GM19395 (cell line): ENCODE measurements around the gene HRG.

Experiments
- ATAC-seq: cut with Tn5 transposase; IDR thresholded peaks from one replicate; pipeline ENCODE4 v1.9.1; 2021; ENCODE audit warnings: mild to moderate bottlenecking, moderate library complexity; ENCODE audit not compliant: unreplicated experiment

The HRG gene

DNA sequence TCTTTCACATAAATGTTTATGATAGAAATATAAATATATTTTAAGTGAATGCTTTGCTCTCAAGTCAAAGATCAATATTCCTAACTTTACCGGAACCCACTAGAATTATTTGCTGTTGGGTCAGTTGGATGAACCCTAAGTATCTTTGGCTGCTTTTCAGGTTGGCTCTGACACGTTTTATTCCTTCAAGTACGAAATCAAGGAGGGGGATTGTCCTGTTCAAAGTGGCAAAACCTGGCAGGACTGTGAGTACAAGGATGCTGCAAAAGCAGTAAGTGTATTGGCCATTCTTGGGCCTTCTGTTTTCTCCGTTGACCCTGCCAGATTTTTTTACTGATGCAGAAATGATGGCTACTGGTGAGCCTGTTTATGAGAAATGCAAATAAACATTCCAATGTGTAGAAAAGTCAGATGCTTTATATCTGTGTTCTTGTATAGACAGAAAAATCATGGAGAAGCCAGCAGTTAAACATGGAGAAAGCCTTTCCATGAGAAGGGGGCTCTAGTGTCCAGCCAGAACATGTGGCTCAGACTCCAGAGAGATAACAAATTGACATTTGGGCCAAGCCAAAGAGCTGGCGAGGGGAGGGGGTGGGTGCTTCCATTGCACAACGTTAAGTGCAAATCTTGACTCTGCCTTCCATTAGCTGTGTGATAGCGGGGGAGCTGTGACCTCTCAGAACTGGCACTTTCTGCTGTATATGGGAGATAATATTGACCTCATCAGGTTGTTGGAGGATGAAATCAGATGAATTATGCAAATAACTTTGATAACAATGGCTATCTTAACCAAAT, 54.3 kb downstream of the HRG start:
- ATAC-seq = no peak

DNA sequence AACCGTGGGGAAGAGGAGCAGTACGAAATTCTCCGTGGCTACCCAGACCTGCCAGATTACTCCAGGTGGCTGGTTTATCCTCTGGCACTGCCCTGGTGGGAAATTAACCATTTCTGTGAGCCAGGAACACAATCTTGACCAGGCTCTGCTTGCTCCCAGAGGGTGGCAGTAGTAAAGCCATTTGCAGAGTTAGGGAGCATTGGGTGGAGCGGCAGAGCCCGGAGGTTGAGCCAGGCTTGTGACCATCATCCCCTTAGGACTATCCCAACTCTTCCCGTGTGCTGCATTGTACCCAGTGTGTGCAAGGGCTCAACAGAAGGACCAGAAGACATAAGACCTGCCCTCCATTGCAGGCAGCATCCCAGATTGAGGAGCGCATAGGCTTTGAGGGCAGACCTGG, 56.6 kb downstream of the HRG start:
- no peak for ATAC-seq

DNA sequence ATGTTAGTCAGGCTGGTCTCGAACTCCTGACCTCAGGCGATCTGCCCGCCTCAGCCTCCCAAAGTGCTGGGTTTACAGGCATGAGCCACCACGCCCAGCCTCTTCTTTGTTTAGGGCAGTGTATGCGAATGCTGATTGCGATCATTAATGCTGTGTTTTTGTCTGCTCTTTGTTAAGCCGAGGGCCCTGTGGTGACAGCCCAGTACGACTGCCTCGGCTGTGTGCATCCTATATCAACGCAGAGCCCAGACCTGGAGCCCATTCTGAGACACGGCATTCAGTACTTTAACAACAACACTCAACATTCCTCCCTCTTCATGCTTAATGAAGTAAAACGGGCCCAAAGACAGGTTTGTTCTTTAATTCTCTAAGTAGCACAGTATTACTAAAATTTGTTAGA, 59.1 kb downstream of the HRG start:
- ATAC-seq = no peak
